ENCODE results near the gene KLHL29.

Gene KLHL29

GRCh38 chr2:23521060-23521459 is 136.1 kb downstream of the KLHL29 start:
- H3K4me3 ChIP-seq (ENCODE audit: low read depth in 1 of 2, low read length in 2 of 2) = no peak overlapping the region
- H3K36me3 ChIP-seq (ENCODE audit: control insufficient read depth in 1 of 2, insufficient read depth in 2 of 2, low read length in 2 of 2) = no peaks in the 10 kb centered on the region
- H3K27me3 ChIP-seq (ENCODE audit: low read depth, low read length) = no peaks in the 10 kb centered on the region
- H3K27ac ChIP-seq (ENCODE audit: low read length) = no peak overlapping the region
- no peaks in the 10 kb centered on the region for H3K9me3 ChIP-seq (ENCODE audit: control insufficient read depth in 1 of 2, low read length in 2 of 2)
- peaks cover 0 to 30% of the 10 kb centered on the region in 2 donors for H3K4me1 ChIP-seq (ENCODE audit: control insufficient read depth in 1 of 2, insufficient read depth in 2 of 2, low read length in 2 of 2)

- Histone ChIP-seq H3K27ac (ENCODE audit: low read length) (no peak overlapping the region), H3K4me3 (ENCODE audit: low read depth in 1 of 2, low read length in 2 of 2) (no peak overlapping the region), H3K9me3 (ENCODE audit: control insufficient read depth in 1 of 2, low read length in 2 of 2) (no peaks in the 10 kb centered on the region), H3K27me3 (ENCODE audit: low read depth, low read length) (no peaks in the 10 kb centered on the region), H3K36me3 (ENCODE audit: control insufficient read depth in 1 of 2, insufficient read depth in 2 of 2, low read length in 2 of 2) (no peaks in the 10 kb centered on the region), H3K4me1 (ENCODE audit: control insufficient read depth in 1 of 2, insufficient read depth in 2 of 2, low read length in 2 of 2) (peaks cover 0 to 31% of the 10 kb centered on the region in 2 donors)
Observed at GRCh38 chr2:23522726-23523372, 137.9 kb downstream of the KLHL29 start.

GRCh38 chr2:23523373-23524260 is 138.6 kb downstream of the KLHL29 start:
- Histone ChIP-seq H3K4me3 (ENCODE audit: low read depth in 1 of 2, low read length in 2 of 2) (peak overlapping the region in 1 of 2 donors; percentile 14), H3K27ac (ENCODE audit: low read length) (peak overlapping the region; percentile 70), H3K9me3 (ENCODE audit: control insufficient read depth in 1 of 2, low read length in 2 of 2) (no peaks in the 10 kb centered on the region), H3K36me3 (ENCODE audit: control insufficient read depth in 1 of 2, insufficient read depth in 2 of 2, low read length in 2 of 2) (no peaks in the 10 kb centered on the region), H3K4me1 (ENCODE audit: control insufficient read depth in 1 of 2, insufficient read depth in 2 of 2, low read length in 2 of 2) (peaks cover 0 to 31% of the 10 kb centered on the region in 2 donors), H3K27me3 (ENCODE audit: low read depth, low read length) (no peaks in the 10 kb centered on the region)

GRCh38 chr2:23524261-23524706 is 139.3 kb downstream of the KLHL29 start:
- Histone ChIP-seq H3K9me3 (ENCODE audit: control insufficient read depth in 1 of 2, low read length in 2 of 2) (no peaks in the 10 kb centered on the region), H3K4me3 (ENCODE audit: low read depth in 1 of 2, low read length in 2 of 2) (peak overlapping the region in 1 of 2 donors; percentile 14), H3K27me3 (ENCODE audit: low read depth, low read length) (no peaks in the 10 kb centered on the region), H3K4me1 (ENCODE audit: control insufficient read depth in 1 of 2, insufficient read depth in 2 of 2, low read length in 2 of 2) (peaks cover 0 to 31% of the 10 kb centered on the region in 2 donors), H3K36me3 (ENCODE audit: control insufficient read depth in 1 of 2, insufficient read depth in 2 of 2, low read length in 2 of 2) (no peaks in the 10 kb centered on the region), H3K27ac (ENCODE audit: low read length) (peak overlapping the region; percentile 70)

- H3K4me1 ChIP-seq (ENCODE audit: control insufficient read depth in 1 of 2, insufficient read depth in 2 of 2, low read length in 2 of 2) = peaks cover 0 to 31% of the 10 kb centered on the region in 2 donors
Observed at GRCh38 chr2:23525137-23525765, 140.3 kb downstream of the KLHL29 start.

GRCh38 chr2:23526114-23526513 is 141.1 kb downstream of the KLHL29 start:
- Histone ChIP-seq H3K27me3 (ENCODE audit: low read depth, low read length) (no peaks in the 10 kb centered on the region), H3K36me3 (ENCODE audit: control insufficient read depth in 1 of 2, insufficient read depth in 2 of 2, low read length in 2 of 2) (no peaks in the 10 kb centered on the region), H3K4me1 (ENCODE audit: control insufficient read depth in 1 of 2, insufficient read depth in 2 of 2, low read length in 2 of 2) (peaks cover 0 to 32% of the 10 kb centered on the region in 2 donors), H3K9me3 (ENCODE audit: control insufficient read depth in 1 of 2, low read length in 2 of 2) (no peaks in the 10 kb centered on the region), H3K27ac (ENCODE audit: low read length) (no peak overlapping the region), H3K4me3 (ENCODE audit: low read depth in 1 of 2, low read length in 2 of 2) (no peak overlapping the region)

More at GRCh38 chr2:23525137-23525765, 140.3 kb downstream of the KLHL29 start:
- no peak overlapping the region for H3K4me3 ChIP-seq (ENCODE audit: low read depth in 1 of 2, low read length in 2 of 2)
- no peaks in the 10 kb centered on the region for H3K9me3 ChIP-seq (ENCODE audit: control insufficient read depth in 1 of 2, low read length in 2 of 2)
- H3K27ac ChIP-seq (ENCODE audit: low read length) = peak overlapping the region; percentile 70
- no peaks in the 10 kb centered on the region for H3K36me3 ChIP-seq (ENCODE audit: control insufficient read depth in 1 of 2, insufficient read depth in 2 of 2, low read length in 2 of 2)
- H3K27me3 ChIP-seq (ENCODE audit: low read depth, low read length) = no peaks in the 10 kb centered on the region

- no peak overlapping the region for H3K4me3 ChIP-seq (ENCODE audit: low read depth in 1 of 2, low read length in 2 of 2)
- H3K27me3 ChIP-seq (ENCODE audit: low read depth, low read length) = no peaks in the 10 kb centered on the region
- no peaks in the 10 kb centered on the region for H3K9me3 ChIP-seq (ENCODE audit: control insufficient read depth in 1 of 2, low read length in 2 of 2)
- H3K4me1 ChIP-seq (ENCODE audit: control insufficient read depth in 1 of 2, insufficient read depth in 2 of 2, low read length in 2 of 2) = peaks cover 4 to 42% of the 10 kb centered on the region in 2 donors
- no peaks in the 10 kb centered on the region for H3K36me3 ChIP-seq (ENCODE audit: control insufficient read depth in 1 of 2, insufficient read depth in 2 of 2, low read length in 2 of 2)
- no peak overlapping the region for H3K27ac ChIP-seq (ENCODE audit: low read length)
Observed at GRCh38 chr2:23526835-23527790, 142.1 kb downstream of the KLHL29 start.

GRCh38 chr2:23528171-23528570 is 143.2 kb downstream of the KLHL29 start:
- H3K4me3 ChIP-seq (ENCODE audit: low read depth in 1 of 2, low read length in 2 of 2) = no peak overlapping the region
- no peaks in the 10 kb centered on the region for H3K9me3 ChIP-seq (ENCODE audit: control insufficient read depth in 1 of 2, low read length in 2 of 2)
- peaks cover 12 to 41% of the 10 kb centered on the region in 2 donors for H3K4me1 ChIP-seq (ENCODE audit: control insufficient read depth in 1 of 2, insufficient read depth in 2 of 2, low read length in 2 of 2)
- no peaks in the 10 kb centered on the region for H3K27me3 ChIP-seq (ENCODE audit: low read depth, low read length)
- no peak overlapping the region for H3K27ac ChIP-seq (ENCODE audit: low read length)
- H3K36me3 ChIP-seq (ENCODE audit: control insufficient read depth in 1 of 2, insufficient read depth in 2 of 2, low read length in 2 of 2) = no peaks in the 10 kb centered on the region

- H3K4me1 ChIP-seq (ENCODE audit: control insufficient read depth in 1 of 2, insufficient read depth in 2 of 2, low read length in 2 of 2) = peaks cover 12 to 36% of the 10 kb centered on the region in 2 donors
- no peak overlapping the region for H3K27ac ChIP-seq (ENCODE audit: low read length)
- no peaks in the 10 kb centered on the region for H3K27me3 ChIP-seq (ENCODE audit: low read depth, low read length)
- H3K36me3 ChIP-seq (ENCODE audit: control insufficient read depth in 1 of 2, insufficient read depth in 2 of 2, low read length in 2 of 2) = no peaks in the 10 kb centered on the region
- no peaks in the 10 kb centered on the region for H3K9me3 ChIP-seq (ENCODE audit: control insufficient read depth in 1 of 2, low read length in 2 of 2)
- no peak overlapping the region for H3K4me3 ChIP-seq (ENCODE audit: low read depth in 1 of 2, low read length in 2 of 2)
Observed at GRCh38 chr2:23528690-23529089, 143.7 kb downstream of the KLHL29 start.

GRCh38 chr2:23529659-23530058 is 144.7 kb downstream of the KLHL29 start:
- H3K4me3 ChIP-seq (ENCODE audit: low read depth in 1 of 2, low read length in 2 of 2) = no peak overlapping the region
- no peaks in the 10 kb centered on the region for H3K36me3 ChIP-seq (ENCODE audit: control insufficient read depth in 1 of 2, insufficient read depth in 2 of 2, low read length in 2 of 2)
- H3K27me3 ChIP-seq (ENCODE audit: low read depth, low read length) = no peaks in the 10 kb centered on the region
- H3K27ac ChIP-seq (ENCODE audit: low read length) = no peak overlapping the region
- no peaks in the 10 kb centered on the region for H3K9me3 ChIP-seq (ENCODE audit: control insufficient read depth in 1 of 2, low read length in 2 of 2)
- peaks cover 12 to 28% of the 10 kb centered on the region in 2 donors for H3K4me1 ChIP-seq (ENCODE audit: control insufficient read depth in 1 of 2, insufficient read depth in 2 of 2, low read length in 2 of 2)
